Activated CD4-positive, alpha-beta T cell treated with anti-CD3 and anti-CD28 coated beads for 48 hours (primary cell): ENCODE results near the gene SLCO2B1.

Experiments
- DNase-seq: peaks from one replicate; pipeline ENCODE4 v3.0.0-alpha.2; 2020

The SLCO2B1 gene

DNA sequence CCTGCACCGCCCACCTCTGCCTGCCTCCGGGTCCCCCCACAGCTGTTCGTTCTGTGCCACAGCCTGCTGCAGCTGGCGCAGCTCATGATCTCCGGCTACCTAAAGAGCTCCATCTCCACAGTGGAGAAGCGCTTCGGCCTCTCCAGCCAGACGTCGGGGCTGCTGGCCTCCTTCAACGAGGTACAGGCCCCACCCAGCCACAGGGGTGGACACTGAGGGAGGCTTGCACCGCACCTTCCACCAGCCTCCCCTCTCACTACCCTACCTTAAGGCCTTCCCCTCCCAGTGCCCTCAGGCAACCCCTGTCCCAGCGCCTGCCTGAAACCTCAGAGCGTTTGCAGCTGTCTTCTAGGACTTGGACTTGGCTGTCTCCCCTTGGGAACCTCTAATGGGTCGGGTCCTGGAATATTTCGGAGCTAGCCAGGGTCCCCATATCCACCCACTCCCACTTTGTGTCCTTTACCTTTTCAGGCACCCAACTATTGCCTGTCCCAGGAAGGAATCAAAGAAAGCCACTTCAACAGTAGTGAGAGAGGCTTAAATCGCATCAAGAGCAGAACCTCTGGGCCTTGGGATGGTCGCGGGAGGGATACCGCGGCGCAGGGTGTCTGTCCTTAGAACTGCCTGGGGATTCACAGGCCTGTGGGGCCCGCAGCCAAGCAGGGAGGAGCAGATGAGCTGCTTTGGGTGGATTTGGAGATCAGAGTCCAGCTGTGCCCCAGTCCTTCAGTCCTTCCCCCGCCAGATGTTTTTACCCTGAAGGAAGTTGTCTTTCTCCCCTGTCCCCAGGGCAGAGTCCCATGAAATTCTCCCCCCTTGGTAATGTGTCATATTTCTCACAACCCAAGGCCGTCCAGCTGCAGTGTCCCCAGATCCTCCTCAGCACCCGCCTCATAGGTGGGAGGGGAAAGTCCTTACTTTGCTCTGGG lies 13.3 kb downstream of the SLCO2B1 start:
- no peak for DNase-seq

DNA sequence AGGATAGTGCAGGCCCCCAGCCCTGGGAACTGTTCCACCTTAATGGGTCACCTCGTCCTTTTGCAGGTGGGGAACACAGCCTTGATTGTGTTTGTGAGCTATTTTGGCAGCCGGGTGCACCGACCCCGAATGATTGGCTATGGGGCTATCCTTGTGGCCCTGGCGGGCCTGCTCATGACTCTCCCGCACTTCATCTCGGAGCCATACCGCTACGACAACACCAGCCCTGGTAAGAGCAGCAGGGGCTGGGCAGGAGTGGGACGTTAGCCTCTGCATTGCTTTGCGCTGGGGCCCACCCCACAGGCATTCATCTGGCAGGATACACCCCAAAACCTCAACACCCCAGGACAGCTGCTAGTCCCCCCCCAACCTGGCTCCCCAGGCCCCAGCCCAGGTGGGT lies 14.8 kb downstream of the SLCO2B1 start:
- DNase-seq, result no peak

DNA sequence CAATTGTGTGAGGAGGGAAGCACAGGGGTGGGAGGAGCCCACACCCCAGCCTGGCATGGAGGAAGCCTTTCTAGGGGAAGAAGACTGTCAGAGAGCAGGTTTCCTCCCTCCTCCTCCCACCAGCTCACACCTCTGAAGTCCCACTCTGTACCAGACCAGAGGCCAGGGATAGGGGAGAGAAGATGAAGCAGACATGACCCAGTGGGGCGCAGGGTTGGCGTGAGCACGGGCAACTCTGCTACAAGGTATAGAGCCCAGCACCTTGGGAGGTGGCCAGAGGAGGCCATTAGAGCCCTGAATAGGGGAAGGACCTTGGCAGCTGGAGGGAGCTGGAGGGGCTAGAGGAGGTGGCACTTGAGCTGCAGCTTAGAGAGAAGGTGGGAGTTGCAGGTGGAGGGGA lies 15.9 kb downstream of the SLCO2B1 start:
- no peak for DNase-seq

DNA sequence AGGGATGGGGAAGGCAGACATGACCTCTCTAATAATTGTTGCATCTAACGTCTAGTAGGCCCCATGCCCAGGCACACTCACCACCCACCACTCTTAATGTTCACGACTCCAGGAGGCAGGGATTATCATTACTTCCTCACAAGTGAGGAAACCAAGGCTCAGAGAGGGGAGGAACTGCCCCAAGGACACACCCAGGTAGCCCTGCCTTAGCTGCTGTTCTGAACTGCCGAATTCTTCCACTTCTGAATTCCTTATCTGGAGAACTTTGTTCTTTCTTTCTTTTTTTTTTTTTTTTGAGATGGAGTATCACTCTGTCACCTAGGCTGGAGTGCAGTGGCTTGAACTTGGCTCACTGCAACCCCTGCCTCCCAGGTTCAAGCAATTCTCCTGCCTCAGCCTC lies 16.7 kb downstream of the SLCO2B1 start:
- DNase-seq, result no peak

DNA sequence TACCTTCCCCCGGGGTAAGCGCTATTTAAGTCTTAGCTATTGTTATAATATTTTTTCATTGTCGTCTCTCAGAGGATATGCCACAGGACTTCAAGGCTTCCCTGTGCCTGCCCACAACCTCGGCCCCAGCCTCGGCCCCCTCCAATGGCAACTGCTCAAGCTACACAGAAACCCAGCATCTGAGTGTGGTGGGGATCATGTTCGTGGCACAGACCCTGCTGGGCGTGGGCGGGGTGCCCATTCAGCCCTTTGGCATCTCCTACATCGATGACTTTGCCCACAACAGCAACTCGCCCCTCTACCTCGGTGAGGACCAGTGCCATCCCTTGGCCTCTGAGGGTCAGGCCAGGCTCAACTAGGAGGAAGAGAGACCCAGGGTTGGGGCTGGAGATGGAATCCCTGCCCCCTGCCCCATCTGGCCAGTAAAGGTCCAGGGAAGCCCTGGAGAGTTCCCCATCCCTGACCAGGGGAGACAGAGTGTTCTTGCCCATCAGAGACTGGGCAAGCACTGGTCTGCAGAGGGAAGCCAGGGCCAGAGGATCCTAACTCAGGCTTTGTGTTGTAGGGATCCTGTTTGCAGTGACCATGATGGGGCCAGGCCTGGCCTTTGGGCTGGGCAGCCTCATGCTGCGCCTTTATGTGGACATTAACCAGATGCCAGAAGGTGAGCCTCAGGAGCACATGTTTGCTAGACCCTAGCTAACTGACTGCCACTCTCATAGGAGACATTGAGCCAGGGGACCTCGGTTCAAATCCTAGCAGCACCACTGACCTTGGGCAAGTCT lies 18.4 kb downstream of the SLCO2B1 start:
- no peak for DNase-seq

DNA sequence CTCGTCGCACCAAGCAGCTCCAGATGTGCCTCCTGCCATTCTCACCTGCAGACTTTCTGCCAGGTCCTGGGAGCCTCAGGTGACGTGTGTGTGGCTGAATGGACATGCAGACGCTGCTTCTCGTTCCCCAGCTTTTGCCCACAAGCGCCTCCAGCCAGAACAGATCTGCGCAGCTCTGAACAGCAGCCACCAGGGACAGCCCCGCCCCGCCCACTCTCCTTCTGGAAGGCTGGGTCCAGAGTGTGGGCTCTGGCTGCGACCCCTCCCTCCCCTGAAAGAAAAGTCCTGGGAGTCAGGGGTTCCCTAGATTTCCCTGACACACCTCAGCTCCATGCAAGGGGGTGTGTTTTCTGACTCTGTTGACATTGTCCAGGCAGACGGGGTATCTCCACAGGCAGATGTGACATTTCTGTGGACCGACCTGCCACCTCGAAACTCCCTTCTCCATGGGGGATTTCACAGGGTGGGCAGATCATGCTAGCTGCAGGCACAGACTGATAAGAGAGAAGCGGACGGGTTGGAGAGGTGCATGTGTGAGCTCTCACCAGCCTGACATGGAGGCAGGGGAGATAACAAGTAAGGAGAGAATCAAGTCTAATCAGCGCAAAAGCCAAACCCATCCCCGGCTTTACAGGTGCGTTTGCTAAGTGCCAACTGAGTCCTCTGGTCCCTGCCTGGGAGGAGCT lies 19.8 kb downstream of the SLCO2B1 start:
- DNase-seq, result no peak

DNA sequence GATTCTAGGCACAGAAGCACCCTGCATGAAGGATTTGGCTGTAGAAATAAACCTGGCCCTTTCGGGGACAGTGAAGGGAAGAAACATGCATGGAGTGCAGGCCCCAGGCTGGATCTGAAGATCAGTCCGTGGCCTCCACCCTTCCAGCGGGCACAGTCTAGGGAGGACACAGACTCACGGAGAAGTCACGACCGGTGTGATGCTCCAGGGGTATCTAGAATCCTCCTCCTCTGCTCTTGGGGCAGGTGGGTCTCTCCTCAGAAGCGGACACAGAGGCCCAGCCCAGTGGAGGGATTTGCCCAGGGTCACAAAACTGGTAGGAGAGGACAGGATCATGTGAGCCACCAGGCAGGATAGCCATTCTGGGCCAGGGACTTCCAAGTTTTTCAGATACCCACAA lies 22.4 kb downstream of the SLCO2B1 start:
- DNase-seq, result no peak

DNA sequence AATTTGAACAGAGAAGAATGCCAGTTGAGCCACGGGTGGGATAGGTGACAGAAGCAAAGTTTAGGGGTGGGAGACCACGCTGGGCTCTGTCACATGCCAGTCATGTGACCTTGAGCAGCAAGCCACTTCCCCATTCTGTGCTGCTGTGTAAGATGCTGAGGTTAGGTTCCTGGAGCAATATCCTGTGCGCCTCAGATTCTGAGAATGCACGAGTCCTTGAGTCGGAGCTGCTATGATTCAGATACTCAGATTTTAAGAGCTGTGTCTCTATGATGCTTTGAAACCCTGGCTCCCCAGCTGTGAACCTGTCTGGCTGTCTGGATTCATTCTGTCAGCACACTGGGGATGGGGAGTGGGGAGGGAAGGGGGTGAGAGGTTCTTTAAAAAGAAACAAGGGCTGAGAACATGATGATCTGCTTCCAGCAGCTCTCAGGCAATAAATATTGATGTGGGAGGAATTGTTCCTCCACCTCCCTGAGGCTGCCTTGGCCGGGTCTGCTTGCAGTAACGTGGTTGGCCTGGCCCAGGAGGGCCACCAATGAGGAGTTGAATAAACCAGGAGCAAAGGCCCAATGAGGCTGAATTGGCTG lies 24.0 kb downstream of the SLCO2B1 start:
- peak; percentile 12 for DNase-seq

DNA sequence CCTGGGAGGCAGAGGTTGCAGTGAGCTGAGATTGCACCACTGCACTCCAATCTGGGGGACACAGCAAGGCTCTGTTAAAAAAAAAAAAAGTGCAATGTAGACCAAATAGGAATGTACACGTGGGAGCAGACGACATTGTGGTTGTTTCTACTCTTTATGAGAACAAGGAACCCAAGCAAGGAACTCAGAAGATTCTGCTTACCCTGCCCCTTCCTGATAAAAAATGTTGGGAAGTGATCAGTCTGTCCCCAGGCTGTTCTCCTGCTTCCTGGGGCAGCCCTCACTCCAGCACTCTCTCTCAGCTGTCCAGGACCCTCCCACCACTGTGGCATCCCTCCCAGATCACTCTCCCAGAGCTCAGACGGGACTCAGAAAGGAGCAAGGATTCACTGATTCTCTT lies 31.8 kb downstream of the SLCO2B1 start:
- DNase-seq, result no peak

DNA sequence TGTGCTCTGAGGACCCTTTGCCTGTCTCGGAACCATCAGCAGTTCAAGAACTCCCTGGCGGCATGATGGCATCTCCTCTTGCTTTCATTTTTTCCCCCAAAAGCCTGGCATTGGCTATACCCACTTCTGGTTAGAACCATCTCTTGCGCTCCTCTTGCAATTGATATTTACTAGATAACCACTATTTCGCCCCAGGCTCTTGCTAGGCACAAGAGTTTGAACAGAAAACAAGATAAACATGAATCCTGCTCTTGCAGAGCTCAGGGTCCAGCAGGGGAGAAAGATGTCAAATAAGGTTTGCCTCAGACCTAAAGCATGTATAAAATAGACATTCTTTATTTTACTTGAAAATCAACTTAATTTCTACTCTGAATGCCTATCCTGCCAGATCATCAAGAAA lies 33.1 kb downstream of the SLCO2B1 start:
- no peak for DNase-seq

DNA sequence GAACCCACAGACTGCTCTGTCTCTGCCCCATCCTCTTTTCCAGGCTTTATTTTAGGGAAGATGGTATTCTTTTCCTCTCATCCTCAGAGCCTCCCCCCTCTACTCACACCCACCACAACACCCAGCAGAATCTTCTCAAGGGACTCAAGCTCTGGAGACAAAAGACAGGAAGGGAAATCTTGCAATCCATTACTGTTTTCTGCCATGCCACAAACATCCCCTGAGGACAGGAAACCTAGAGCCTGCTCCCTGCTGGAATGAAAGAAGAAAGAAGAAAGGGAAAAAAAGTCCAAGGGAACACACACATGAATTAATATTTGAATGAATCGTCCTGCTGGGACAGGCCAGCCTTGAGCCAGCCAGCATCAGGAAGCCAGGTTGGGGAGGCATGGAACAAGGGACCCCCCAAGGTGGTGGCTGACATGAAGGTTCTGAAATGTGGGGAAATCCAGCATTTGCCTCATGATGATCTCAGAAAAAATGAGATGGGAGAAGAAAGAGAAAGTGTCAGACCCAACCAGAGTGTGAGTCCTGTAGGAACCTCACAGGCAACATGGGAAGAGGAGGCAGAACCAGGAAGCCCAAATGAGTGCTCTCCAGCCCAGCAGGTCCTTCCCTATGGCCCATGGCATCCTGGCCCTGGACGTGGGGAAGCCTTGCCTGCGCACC lies 34.0 kb downstream of the SLCO2B1 start:
- no peak for DNase-seq

DNA sequence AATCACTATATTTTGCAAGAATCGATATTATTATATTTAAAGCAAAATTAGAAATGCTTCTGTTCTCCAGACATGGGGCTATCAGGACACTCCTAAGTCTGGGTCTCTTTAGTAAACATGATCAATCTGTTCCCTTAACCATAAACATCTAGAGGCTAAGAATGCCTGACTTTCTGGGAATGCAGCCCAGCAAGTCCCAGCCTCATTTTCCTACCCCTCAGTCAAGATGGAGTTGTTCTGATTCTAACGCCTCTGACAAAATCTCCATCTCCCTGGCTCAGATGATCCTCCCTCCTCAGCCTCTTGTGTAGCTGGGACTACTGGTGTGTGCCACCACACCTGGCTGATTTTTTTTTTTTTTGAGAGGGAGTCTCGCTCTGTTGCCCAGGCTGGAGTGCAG lies 35.0 kb downstream of the SLCO2B1 start:
- no peak for DNase-seq

DNA sequence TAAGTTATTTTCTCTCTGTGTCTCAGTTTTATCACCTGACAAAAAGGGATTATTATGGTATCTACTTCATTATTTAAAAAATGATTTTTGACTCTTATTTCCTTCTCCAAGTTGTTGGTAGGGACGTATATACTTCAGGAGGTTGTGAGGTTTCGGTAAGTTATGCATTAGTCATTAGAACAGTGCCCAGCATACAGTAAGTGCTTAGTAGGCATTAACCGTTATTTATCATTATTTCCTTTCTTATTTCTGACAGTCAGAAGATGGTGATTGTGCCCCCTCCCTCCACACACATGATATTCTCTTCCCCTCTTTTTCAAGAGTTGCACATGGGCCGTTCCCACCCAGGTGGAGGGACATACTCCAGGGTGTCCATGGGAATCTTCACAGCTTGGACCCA lies 36.1 kb downstream of the SLCO2B1 start:
- no peak for DNase-seq

DNA sequence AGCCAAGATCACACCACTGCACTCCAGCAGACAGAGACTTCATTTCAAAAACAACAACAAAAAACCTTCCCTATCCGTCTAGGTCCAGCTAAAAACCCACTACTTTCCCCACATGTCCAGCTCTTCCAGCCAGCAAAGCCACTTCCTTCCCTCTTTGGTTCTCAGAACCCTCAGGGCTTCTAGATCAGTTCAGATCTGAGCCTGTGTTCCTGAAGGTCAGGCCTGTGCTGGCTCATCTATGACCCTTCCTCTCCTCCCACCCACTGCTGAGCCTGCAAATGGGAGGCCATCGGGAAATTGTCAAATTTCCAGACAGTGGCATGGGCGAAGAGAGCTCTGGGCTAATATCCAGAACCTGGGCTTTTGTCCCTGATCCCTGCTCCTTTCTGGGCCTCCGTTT lies 37.8 kb downstream of the SLCO2B1 start:
- DNase-seq, result no peak

DNA sequence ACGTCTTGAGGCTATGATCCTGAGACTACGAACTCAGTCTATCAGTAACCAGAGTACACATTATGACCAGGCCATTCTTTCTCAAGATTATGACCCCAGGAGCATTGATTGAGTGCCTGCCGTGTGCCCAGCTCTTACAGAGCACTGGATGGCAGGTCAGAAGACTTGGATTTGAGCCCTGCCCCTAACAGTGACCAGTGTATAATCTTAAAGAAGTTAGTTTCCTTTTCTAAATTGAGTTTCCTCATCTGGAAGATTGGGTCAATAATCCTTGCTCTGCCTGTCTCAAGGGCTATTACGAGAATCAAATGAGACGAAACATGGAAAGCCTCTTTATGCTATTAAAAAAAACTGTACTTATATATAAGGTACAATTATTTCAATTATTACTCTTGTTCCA lies 38.2 kb downstream of the SLCO2B1 start:
- no peak for DNase-seq

DNA sequence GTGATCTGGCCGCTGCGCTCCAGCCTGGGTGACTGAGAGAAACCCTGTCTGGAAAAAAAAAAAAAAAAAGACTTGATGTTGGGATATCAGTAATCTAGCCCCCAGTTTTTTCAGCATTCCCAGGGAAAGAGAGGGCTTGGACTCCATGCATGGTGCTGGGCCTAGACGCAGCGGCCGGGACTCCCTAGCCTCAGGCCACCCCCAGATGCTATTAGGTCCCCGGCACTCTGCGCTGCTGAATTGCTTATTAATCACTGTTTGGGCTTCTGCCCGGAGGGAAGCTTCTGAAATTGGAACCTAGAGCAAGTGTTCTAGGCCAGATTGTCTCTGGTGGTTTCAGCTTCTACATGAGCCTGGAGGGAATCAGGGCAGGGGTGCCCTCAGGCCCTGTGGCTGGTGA lies 39.0 kb downstream of the SLCO2B1 start:
- DNase-seq, result no peak

DNA sequence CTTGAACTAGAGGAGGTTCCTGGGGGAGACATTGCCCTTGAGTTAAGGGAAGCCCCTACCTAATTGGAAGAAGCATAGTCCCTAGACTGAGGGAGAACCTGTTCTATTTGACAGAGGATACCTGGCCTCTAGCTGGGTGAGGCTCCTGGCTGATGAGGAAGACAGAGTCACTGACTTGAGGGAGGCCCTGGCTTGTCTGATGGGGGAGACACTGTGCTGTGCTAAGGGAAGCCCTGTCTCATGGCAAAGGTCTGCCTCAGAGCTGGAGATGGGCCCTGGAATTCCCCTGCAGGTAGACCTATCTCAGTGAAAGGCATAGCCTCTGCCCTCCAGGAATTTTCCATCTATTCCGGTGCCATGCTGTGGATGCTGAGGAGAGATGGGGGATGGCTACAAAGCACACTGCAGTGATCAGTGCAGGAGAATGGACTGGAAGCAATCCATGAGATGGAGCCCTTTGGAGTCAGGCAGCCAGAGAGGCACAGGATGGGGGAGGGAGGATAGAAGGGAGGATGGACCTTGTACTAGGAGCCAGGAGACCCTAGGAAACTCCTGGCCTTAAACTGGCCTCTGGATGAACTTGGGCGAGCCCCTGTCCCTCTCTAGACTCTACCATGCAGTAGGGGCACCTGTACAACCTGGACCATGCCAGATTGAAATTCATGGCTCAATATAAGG lies 39.9 kb downstream of the SLCO2B1 start:
- no peak for DNase-seq

DNA sequence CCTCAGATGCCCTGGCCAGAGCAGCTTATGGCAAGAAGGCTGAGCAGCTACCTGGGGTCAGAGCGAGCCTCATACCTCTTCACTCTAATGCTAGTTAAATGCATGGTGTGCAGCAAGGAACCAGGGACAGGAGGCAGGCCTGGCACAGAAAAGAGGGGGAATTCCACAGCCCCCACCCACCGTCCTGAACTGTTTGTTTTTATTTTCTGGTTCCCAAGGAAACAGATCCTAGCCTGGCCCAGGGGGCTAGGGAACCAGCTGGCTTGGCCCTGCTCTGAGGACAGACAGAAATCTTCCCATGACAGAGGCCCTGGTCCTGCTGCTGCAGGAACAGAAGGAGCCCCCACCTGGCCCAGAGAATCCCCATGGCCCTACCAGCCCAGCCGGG lies 40.4 kb downstream of the SLCO2B1 start:
- no peak for DNase-seq

DNA sequence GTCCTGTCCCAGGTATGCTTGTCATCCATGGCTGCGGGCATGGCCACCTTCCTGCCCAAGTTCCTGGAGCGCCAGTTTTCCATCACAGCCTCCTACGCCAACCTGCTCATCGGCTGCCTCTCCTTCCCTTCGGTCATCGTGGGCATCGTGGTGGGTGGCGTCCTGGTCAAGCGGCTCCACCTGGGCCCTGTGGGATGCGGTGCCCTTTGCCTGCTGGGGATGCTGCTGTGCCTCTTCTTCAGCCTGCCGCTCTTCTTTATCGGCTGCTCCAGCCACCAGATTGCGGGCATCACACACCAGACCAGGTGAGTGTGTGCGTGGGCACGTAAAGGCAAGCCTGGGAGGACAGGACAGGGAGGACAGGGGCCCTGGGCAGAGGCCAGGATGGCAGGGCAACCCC lies 42.4 kb downstream of the SLCO2B1 start:
- DNase-seq, result no peak

DNA sequence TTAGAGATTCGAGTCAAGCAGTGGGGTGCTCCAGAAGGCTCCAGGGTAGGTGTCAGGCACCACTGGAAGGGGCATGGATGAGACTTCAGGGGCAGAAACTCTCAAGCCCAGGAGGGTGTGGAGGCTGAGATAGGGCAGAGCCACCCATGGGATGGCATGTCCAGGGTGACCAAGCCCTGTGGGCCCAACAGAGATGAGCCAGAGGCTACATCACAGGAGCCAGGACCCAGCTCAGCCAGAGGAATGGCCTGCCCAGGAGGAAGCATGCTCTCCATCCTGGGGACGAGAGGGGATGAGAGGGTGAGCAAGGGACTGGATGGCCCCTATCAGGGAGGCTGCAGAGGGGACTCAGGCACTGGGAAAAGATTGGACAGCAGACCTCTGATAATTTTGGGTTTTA lies 42.8 kb downstream of the SLCO2B1 start:
- DNase-seq, result no peak

DNA sequence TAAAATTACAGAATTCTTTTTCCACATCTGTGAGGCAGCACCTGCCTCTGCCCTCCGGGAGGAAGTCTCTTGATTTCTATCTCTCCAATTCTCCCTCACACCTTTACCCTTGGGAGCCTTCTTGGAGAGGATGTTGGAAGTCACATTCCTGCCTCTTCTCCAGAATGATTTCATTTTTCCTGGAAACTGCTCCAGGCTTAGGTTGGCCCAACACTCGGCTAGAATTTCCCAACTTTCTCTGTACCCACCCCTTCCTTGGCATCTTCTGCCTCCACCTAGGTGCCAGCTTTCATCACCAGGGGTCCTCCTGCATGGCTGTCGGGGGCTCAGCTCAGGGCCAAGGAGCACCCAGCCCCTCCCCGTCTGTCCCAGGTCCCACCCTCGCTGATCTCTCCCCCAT lies 43.2 kb downstream of the SLCO2B1 start:
- DNase-seq, result no peak
